Sigmoid colon (tissue), 7 donors: ENCODE data around the gene ARHGAP15. TPM values are rescaled to one million over a fixed set of nuclear protein-coding genes. Genes with fewer than 3 reads are reported as not detected.

Source experiments
- DNase-seq: peaks from one replicate; pipeline ENCODE4 v3.0.0-alpha.2; 2019
- H3K27ac ChIP-seq, 4 donors: fragments of 200-600 bp; sonication (generic); one replicate each; pipeline ENCODE4 v1.5.1; 2016 to 2019; ENCODE audit warnings: mild to moderate bottlenecking in 1 of 4
- H3K27me3 ChIP-seq, 3 donors: fragments of 200-600 bp; sonication (generic); one replicate each; pipeline ENCODE4 v1.5.1; 2019; ENCODE audit warnings: mild to moderate bottlenecking in 1 of 3
- H3K36me3 ChIP-seq, 4 donors: fragments of 200-600 bp; sonication (generic); one replicate each; pipeline ENCODE4 v1.5.1; 2016 to 2019
- H3K4me1 ChIP-seq, 4 donors: fragments of 200-600 bp; sonication (generic); one replicate each; pipeline ENCODE4 v1.5.1; 2017 to 2019
- H3K4me3 ChIP-seq, 4 donors: fragments of 200-600 bp; sonication (generic); one replicate each; pipeline ENCODE4 v1.5.1; 2017 to 2019; ENCODE audit warnings: mild to moderate bottlenecking in 2 of 4, moderate library complexity in 1 of 4
- H3K9me3 ChIP-seq, 4 donors: fragments of 200-600 bp in 3 of 4; sonication (generic) in 3 of 4; one replicate each; pipeline versions ENCODE4 v1.5.1 to v1.6.1; 2013 to 2019
- CTCF ChIP-seq, 4 experiments: fragments of 450-650 bp in 3 of 4; fragments of 200-600 bp in 1 of 4; IDR thresholded peaks; one replicate each; pipeline ENCODE4 v1.5.1; 2016 to 2019; ENCODE audit warnings: antibody characterized with exemption in 4 of 4, mild to moderate bottlenecking in 3 of 4, moderate library complexity in 2 of 4
- EP300 ChIP-seq, 4 donors: sonication (generic); formaldehyde crosslinking; IDR thresholded peaks; one replicate each; pipeline ENCODE4 v1.6.1; 2017; ENCODE audit warnings: antibody characterized with exemption in 4 of 4
- POLR2A ChIP-seq, 2 donors: fragments of 450-650 bp; IDR thresholded peaks; one replicate each; pipeline ENCODE4 v1.6.1; 2016; ENCODE audit warnings: antibody characterized with exemption in 2 of 2, mild to moderate bottlenecking in 2 of 2, moderate library complexity in 2 of 2
- POLR2AphosphoS5 ChIP-seq, 4 donors: sonication (generic); formaldehyde crosslinking; IDR thresholded peaks; one replicate each; pipeline ENCODE4 v1.6.1; 2017; ENCODE audit warnings: antibody characterized with exemption in 4 of 4
- WGBS, 2 donors: extraction: QIAGEN DNeasy Blood & Tissue Kit; methylation state at CpG; one replicate each; pipeline ENCODE4 v1.1.7; 2013; 5-methylcytosine and 5-hydroxymethylcytosine counted together
- intact Hi-C: fragments of 100-400 bp; cut with DNase I; formaldehyde crosslinking; loops from one replicate; pipeline ENCODE4 v1.15.1; 2023
- polyA plus RNA-seq, 3 donors: library from polyadenylated mRNA; stranded (reverse); fragments of 200-250 nt; gene quantifications; one replicate each; pipeline ENCODE4 v1.2.3, GENCODE V29; 2013
- total RNA-seq, 4 donors: library from RNA; depleted of rRNA; stranded (reverse); fragments of >200 nt; gene quantifications; one replicate each; pipeline ENCODE4 v1.1.0, GENCODE V29; 2016
- donor health status: healthy with polysubstance abuse.
- donor health status: Bipolar disorder and iron deficiency.
- donor health status: healthy.

Gene ARHGAP15
- total and polyA plus RNA-seq, 7 donors, result 3.7 to 16.4 (median 6.0) TPM

- DNase-seq, result no peak
- H3K36me3 ChIP-seq, result no peaks in the 10 kb centered on the region
- H3K27me3 ChIP-seq, result no peaks in the 10 kb centered on the region
- 84 to 96% methylated on average over 2 of the region's 2 CpGs for WGBS, 2 donors
- no peak for TF ChIP-seq CTCF (IDR thresholded peaks at IDR 0.05)
- TF ChIP-seq POLR2A (IDR thresholded peaks at IDR 0.05), result no peak
- no peak for TF ChIP-seq EP300 (IDR thresholded peaks at IDR 0.05)
- TF ChIP-seq POLR2AphosphoS5 (IDR thresholded peaks at IDR 0.05), result no peak
- H3K4me3 ChIP-seq, result no peak overlapping the region
- H3K4me1 ChIP-seq, result no peaks in the 10 kb centered on the region
- intact Hi-C loops, result no loop called here
- H3K27ac ChIP-seq, result no peak overlapping the region
- no peaks in the 10 kb centered on the region for H3K9me3 ChIP-seq
These were observed 544.8 kb downstream of the ARHGAP15 start for GRCh38 chr2:143674051-143674450.

GRCh38 chr2:143675021-143675420 lies 545.8 kb downstream of the ARHGAP15 start:
- DNase-seq, result no peak
- Histone ChIP-seq H3K9me3 (no peaks in the 10 kb centered on the region), H3K4me3 (no peak overlapping the region), H3K36me3 (no peaks in the 10 kb centered on the region), H3K27me3 (no peaks in the 10 kb centered on the region), H3K4me1 (no peaks in the 10 kb centered on the region), H3K27ac (no peak overlapping the region)
- TF ChIP-seq EP300 (IDR thresholded peaks at IDR 0.05) (no peak), CTCF (IDR thresholded peaks at IDR 0.05) (no peak), POLR2AphosphoS5 (IDR thresholded peaks at IDR 0.05) (no peak), POLR2A (IDR thresholded peaks at IDR 0.05) (no peak)
- intact Hi-C loops, result no loop called here

GRCh38 chr2:143679617-143680016 lies 550.4 kb downstream of the ARHGAP15 start:
- TF ChIP-seq POLR2A (IDR thresholded peaks at IDR 0.05) (no peak), POLR2AphosphoS5 (IDR thresholded peaks at IDR 0.05) (no peak), EP300 (IDR thresholded peaks at IDR 0.05) (no peak), CTCF (IDR thresholded peaks at IDR 0.05) (no peak)
- H3K4me1 ChIP-seq, result no peaks in the 10 kb centered on the region
- no peaks in the 10 kb centered on the region for H3K27me3 ChIP-seq
- no peak overlapping the region for H3K27ac ChIP-seq
- H3K4me3 ChIP-seq, result no peak overlapping the region
- 73 to 83% methylated on average over 5 of the region's 5 CpGs for WGBS, 2 donors
- no peak for DNase-seq
- H3K9me3 ChIP-seq, result no peaks in the 10 kb centered on the region
- intact Hi-C loops, result no loop called here
- H3K36me3 ChIP-seq, result no peaks in the 10 kb centered on the region

GRCh38 chr2:143680885-143681405 lies 551.7 kb downstream of the ARHGAP15 start:
- Histone ChIP-seq H3K36me3 (no peaks in the 10 kb centered on the region), H3K9me3 (no peaks in the 10 kb centered on the region), H3K27me3 (no peaks in the 10 kb centered on the region), H3K27ac (no peak overlapping the region), H3K4me3 (no peak overlapping the region), H3K4me1 (no peaks in the 10 kb centered on the region)
- intact Hi-C loops, result no loop called here
- no peak for TF ChIP-seq POLR2A (IDR thresholded peaks at IDR 0.05)
- TF ChIP-seq POLR2AphosphoS5 (IDR thresholded peaks at IDR 0.05), result no peak
- no peak for TF ChIP-seq EP300 (IDR thresholded peaks at IDR 0.05)
- no peak for TF ChIP-seq CTCF (IDR thresholded peaks at IDR 0.05)
- 86 to 89% methylated on average over 3 of the region's 3 CpGs for WGBS, 2 donors
- DNase-seq, result no peak

- TF ChIP-seq CTCF (IDR thresholded peaks at IDR 0.05), result no peak
- no peak for TF ChIP-seq EP300 (IDR thresholded peaks at IDR 0.05)
- no peak for TF ChIP-seq POLR2A (IDR thresholded peaks at IDR 0.05)
- no peak for DNase-seq
- no peak overlapping the region for H3K27ac ChIP-seq
- no peaks in the 10 kb centered on the region for H3K9me3 ChIP-seq
- intact Hi-C loops, result no loop called here
- H3K4me3 ChIP-seq, result no peak overlapping the region
- H3K36me3 ChIP-seq, result no peaks in the 10 kb centered on the region
- WGBS, 2 donors, result 78 to 79% methylated on average over 5 of the region's 5 CpGs
- no peaks in the 10 kb centered on the region for H3K4me1 ChIP-seq
- H3K27me3 ChIP-seq, result no peaks in the 10 kb centered on the region
These were observed 553.3 kb downstream of the ARHGAP15 start for GRCh38 chr2:143682436-143683055.
